ENCODE results near the gene PDE3B.
"Not testable (repeated sequence)": the region's sequence is repeated elsewhere in the genome, so short reads cannot be mapped to it uniquely, and the experiment has no call there.

The PDE3B gene

DNA sequence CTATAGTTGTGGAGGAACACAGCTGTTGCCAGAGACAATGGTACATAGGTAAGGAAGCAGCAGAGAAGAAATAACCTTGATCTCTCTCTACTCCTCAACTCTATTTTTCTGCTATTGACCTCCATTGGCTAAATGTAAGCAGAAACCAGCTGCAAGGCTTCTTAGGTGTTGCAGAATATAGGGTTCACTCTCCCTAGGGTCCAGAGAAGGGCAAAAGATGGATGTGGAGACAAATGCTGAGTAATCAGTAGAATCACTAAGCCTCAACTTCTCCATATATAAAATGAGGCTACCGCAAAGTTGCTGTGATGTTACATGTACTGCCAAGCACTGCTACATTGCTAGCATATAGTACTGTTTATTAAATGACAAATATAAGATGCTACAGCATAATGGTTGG lies 120.6 kb downstream of the PDE3B start:
- no peak overlapping the region for H3K27ac ChIP-seq
- TF ChIP-seq, protein P1, sequence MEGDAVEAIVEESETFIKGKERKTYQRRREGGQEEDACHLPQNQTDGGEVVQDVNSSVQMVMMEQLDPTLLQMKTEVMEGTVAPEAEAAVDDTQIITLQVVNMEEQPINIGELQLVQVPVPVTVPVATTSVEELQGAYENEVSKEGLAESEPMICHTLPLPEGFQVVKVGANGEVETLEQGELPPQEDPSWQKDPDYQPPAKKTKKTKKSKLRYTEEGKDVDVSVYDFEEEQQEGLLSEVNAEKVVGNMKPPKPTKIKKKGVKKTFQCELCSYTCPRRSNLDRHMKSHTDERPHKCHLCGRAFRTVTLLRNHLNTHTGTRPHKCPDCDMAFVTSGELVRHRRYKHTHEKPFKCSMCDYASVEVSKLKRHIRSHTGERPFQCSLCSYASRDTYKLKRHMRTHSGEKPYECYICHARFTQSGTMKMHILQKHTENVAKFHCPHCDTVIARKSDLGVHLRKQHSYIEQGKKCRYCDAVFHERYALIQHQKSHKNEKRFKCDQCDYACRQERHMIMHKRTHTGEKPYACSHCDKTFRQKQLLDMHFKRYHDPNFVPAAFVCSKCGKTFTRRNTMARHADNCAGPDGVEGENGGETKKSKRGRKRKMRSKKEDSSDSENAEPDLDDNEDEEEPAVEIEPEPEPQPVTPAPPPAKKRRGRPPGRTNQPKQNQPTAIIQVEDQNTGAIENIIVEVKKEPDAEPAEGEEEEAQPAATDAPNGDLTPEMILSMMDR (conservative IDR thresholded peaks at IDR 0.05): no peak

DNA sequence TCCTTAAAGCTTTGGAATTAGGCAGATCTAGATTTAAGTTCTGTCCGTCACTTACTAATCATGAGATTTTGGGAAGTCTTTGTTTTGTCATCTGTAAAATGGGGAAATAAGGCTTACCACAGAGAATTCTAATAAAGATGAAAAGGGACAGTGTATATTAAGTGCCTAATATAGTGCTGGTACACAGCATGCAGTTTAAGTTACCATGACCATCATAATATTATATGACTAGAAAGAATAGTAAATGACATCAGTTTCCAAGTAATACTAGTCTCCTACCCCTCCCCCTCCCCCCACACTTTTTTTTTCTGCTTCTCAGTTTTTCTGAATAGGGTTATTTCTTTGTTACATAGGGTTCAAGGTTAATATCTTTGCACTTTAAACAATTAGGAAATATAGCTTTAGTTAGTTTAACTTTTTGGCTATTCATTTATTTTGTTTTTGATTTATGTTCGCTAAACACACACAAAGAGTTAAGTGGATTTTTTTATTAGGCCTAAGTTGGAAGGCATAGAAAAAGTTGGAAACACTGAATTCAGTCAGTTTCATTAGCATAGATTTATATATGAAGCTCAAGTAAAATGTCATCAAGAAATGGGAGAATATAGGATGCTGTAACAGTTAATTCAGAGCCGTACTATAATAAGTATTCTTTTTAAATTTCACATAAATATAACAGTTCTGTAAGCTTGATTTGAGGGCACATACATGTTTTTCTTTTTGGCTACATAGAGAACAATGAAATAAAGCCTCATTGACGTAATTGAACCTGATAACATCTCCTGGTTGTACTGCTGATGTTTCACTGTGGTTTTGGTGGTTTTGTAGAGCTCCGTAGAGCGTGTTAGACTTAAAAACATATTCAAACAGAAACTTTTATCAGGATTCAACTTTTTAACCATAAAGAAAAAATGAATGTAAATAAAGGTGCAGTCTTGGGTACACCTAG lies 121.2 kb downstream of the PDE3B start:
- TF ChIP-seq, protein P1 (conservative IDR thresholded peaks at IDR 0.05): no peak
- H3K27ac ChIP-seq: no peak overlapping the region

DNA sequence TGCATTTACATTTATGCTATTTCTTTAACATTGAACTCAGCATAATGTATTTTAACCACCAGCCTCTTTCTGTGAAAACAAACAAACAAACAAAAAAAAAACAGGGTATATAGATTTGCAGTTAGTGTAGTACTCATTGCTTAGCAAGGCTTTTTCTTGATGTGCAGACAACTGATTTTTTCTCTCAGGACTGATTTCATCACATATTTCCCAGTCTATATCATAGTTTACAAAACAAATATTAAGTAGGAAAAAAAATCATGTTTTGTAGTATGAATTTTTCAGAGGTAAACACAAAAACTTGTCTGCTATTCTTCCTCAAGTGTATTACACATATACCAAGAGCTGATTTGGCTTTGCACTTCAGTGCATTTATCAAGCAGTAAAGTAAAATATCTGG lies 123.0 kb downstream of the PDE3B start:
- no peak overlapping the region for H3K27ac ChIP-seq
- TF ChIP-seq, protein P1 (conservative IDR thresholded peaks at IDR 0.05): no peak

DNA sequence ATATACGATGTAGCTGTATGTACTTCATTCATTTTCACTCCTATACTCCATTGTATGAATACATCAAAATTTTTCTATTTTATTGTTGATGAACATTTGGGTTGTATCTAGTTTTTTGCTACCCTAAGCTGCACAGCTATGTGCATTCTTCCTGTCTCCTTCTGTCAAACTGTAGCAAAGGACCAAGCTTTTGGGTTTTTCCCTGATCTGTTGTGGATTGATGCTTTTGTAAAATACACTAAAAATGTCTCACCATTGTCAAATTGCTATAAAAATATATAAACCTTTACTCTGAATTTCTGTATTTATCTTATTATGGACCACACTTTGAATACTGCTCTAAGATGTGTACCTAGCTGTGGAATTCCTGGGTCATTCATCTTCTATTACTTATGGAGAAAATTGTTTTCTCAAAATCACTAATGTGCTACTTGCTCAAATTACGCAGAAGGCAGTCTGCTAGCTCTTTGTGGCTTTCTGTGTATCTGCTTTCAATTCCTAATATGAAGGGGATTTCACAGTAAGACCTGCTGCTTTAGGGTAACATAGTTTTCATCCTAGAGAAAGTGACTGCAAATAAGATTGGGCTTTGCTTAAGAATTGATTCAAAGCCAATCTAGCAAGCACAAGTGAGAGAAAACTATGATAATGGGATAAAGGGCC lies 125.1 kb downstream of the PDE3B start:
- TF ChIP-seq, protein P1 (conservative IDR thresholded peaks at IDR 0.05): no peak
- no peak overlapping the region for H3K27ac ChIP-seq

DNA sequence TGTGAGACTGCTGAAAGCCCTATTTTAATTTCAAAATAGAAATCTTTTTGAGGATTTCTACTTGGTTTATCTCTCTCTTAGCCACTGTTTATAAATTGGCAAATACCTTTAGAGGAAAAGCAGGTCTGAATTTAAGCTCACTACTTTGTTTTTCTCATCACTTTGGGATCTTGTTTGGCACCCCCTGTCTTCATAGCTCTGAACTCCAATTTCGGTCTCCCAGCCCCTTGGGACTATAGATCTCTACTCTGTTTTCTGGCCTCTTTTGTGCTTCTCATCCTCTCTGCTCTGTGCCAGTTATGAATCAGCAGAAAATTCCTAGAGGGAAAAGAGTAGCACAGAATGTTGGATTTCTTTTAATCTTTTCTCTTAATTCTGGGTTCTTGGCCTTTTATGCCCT lies 130.2 kb downstream of the PDE3B start:
- no peak overlapping the region for H3K27ac ChIP-seq
- TF ChIP-seq, protein P1 (conservative IDR thresholded peaks at IDR 0.05): no peak

DNA sequence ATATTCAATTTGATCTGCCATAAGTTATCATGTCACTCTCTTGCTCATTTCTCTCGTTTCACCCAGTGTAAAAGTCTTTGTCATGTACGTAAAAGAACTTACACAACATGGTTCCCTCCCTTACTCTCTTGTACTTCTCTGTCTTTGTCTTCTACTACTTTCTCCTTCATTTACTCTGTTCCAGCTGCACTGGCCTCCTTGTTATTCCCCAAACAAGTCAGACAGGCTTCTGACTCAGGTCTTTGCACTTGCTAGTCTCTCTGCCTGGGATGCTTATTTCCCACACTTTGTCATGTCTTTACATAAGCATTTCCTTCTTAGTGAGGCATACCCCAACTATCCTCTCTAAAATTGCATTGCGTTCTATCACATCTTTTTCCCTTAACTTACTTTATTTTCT lies 131.1 kb downstream of the PDE3B start:
- H3K27ac ChIP-seq: no peak overlapping the region
- TF ChIP-seq, protein P1 (conservative IDR thresholded peaks at IDR 0.05): no peak

DNA sequence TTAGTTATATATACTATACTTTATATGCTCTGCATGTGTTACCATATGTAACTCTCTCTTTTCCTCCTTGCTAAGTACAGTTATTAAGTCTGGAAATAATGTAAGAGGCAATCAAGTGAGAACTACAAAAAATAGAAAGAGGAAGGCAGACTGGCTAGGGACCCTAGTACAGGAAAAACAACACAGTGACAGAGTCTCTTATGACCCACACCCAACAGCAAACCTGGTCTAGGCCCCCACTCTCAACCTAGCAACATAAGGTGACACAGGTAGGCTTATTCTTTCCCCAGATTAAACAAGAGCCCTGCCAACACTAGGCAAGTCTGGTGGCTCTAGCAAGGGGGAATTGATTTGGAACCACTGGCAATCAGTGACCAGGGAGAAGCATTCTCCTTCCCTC lies 132.3 kb downstream of the PDE3B start:
- TF ChIP-seq, protein P1 (conservative IDR thresholded peaks at IDR 0.05): no peak
- H3K27ac ChIP-seq: no peak overlapping the region

DNA sequence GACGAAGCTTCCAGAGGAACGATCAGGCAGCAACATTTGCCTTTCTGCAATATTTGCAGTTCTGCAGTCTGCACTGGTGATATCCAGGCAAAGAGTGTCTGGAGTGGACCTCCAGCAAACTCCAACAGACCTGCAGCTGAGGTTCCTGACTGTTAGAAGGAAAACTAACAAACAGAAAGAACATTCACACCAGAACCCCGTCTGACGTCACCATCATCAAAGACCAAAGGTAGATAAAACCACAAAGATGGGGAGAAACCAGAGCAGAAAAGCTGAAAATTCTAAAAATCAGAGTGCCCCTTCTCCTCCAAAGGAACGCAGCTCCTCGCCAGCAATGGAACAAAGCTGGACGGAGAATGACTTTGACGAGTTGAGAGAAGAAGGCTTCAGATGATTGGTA lies 134.9 kb downstream of the PDE3B start:
- not testable (repeated sequence) for H3K27ac ChIP-seq

Data from VCaP (cell line).